ENCODE measurements around the gene LDAH. TPM values are rescaled to one million over a fixed set of nuclear protein-coding genes. Genes with fewer than 3 reads are reported as not detected.

Gene LDAH
- total RNA-seq, 1 donor, result 17.4 TPM

DNA sequence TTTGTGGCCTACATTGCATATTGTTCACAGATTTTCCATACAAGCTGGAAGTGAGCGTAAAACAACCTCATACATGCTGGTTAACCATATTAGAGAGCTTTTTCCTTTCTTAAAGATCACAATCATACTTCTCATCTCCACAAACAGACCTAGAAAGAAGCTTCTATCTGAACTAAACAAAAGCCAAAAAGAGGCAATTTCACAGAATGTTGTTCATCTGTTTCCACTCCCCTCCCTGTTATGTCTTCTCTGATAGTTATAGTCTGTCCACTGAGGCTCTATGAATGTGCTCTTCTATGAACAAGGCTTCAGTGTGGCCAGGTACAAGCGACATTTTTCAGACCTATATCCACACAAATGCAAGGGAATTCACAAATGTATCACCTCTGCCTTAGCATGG, 63.4 kb downstream of the LDAH start:
- Histone ChIP-seq H3K4me2 (ENCODE audit: insufficient read depth, low read length) (no peak overlapping the region), H2AFZ (ENCODE audit: low read length) (no peak overlapping the region), H3K27ac (ENCODE audit: low read depth, low read length) (no peak overlapping the region), H4K20me1 (ENCODE audit: insufficient read depth, low read length) (no peaks in the 10 kb centered on the region), H3K79me2 (ENCODE audit: insufficient read depth, low read length) (no peaks in the 10 kb centered on the region), H3K36me3 (ENCODE audit: insufficient read depth, low read length) (no peaks in the 10 kb centered on the region), H3K27me3 (ENCODE audit: insufficient read depth, low read length) (no peaks in the 10 kb centered on the region), H3K9me3 (ENCODE audit: low read depth, low read length) (no peaks in the 10 kb centered on the region), H3K4me1 (ENCODE audit: insufficient read depth, low read length) (no peaks in the 10 kb centered on the region), H3K4me3 (ENCODE audit: insufficient read depth, low read length) (no peak overlapping the region)
- TF ChIP-seq, protein P1, sequence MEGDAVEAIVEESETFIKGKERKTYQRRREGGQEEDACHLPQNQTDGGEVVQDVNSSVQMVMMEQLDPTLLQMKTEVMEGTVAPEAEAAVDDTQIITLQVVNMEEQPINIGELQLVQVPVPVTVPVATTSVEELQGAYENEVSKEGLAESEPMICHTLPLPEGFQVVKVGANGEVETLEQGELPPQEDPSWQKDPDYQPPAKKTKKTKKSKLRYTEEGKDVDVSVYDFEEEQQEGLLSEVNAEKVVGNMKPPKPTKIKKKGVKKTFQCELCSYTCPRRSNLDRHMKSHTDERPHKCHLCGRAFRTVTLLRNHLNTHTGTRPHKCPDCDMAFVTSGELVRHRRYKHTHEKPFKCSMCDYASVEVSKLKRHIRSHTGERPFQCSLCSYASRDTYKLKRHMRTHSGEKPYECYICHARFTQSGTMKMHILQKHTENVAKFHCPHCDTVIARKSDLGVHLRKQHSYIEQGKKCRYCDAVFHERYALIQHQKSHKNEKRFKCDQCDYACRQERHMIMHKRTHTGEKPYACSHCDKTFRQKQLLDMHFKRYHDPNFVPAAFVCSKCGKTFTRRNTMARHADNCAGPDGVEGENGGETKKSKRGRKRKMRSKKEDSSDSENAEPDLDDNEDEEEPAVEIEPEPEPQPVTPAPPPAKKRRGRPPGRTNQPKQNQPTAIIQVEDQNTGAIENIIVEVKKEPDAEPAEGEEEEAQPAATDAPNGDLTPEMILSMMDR (IDR thresholded peaks at IDR 0.05; ENCODE audit: extremely low read depth, low read depth, low read length), result no peak
- DNase-seq (ENCODE audit: insufficient read length, low spot score, missing footprints), result no peak

GRCh38 chr2:20758997-20759396, 63.9 kb downstream of the LDAH start:
- Histone ChIP-seq H3K9me3 (ENCODE audit: low read depth, low read length) (no peaks in the 10 kb centered on the region), H2AFZ (ENCODE audit: low read length) (no peak overlapping the region), H3K79me2 (ENCODE audit: insufficient read depth, low read length) (no peaks in the 10 kb centered on the region), H3K36me3 (ENCODE audit: insufficient read depth, low read length) (no peaks in the 10 kb centered on the region), H3K4me2 (ENCODE audit: insufficient read depth, low read length) (no peak overlapping the region), H3K27me3 (ENCODE audit: insufficient read depth, low read length) (no peaks in the 10 kb centered on the region), H3K4me1 (ENCODE audit: insufficient read depth, low read length) (no peaks in the 10 kb centered on the region), H3K27ac (ENCODE audit: low read depth, low read length) (no peak overlapping the region), H4K20me1 (ENCODE audit: insufficient read depth, low read length) (no peaks in the 10 kb centered on the region), H3K4me3 (ENCODE audit: insufficient read depth, low read length) (no peak overlapping the region)
- TF ChIP-seq, protein P1 (IDR thresholded peaks at IDR 0.05; ENCODE audit: extremely low read depth, low read depth, low read length), result no peak
- no peak for DNase-seq (ENCODE audit: insufficient read length, low spot score, missing footprints)

- Histone ChIP-seq H3K27me3 (ENCODE audit: insufficient read depth, low read length) (no peaks in the 10 kb centered on the region), H3K36me3 (ENCODE audit: insufficient read depth, low read length) (no peaks in the 10 kb centered on the region), H3K4me1 (ENCODE audit: insufficient read depth, low read length) (no peaks in the 10 kb centered on the region), H4K20me1 (ENCODE audit: insufficient read depth, low read length) (no peaks in the 10 kb centered on the region), H3K9me3 (ENCODE audit: low read depth, low read length) (no peaks in the 10 kb centered on the region), H3K4me2 (ENCODE audit: insufficient read depth, low read length) (no peak overlapping the region), H3K4me3 (ENCODE audit: insufficient read depth, low read length) (no peak overlapping the region), H3K79me2 (ENCODE audit: insufficient read depth, low read length) (no peaks in the 10 kb centered on the region), H2AFZ (ENCODE audit: low read length) (no peak overlapping the region), H3K27ac (ENCODE audit: low read depth, low read length) (no peak overlapping the region)
- TF ChIP-seq, protein P1 (IDR thresholded peaks at IDR 0.05; ENCODE audit: extremely low read depth, low read depth, low read length), result no peak
- DNase-seq (ENCODE audit: insufficient read length, low spot score, missing footprints), result no peak
Measured at GRCh38 chr2:20757405-20758090, 65.4 kb downstream of the LDAH start.

DNA sequence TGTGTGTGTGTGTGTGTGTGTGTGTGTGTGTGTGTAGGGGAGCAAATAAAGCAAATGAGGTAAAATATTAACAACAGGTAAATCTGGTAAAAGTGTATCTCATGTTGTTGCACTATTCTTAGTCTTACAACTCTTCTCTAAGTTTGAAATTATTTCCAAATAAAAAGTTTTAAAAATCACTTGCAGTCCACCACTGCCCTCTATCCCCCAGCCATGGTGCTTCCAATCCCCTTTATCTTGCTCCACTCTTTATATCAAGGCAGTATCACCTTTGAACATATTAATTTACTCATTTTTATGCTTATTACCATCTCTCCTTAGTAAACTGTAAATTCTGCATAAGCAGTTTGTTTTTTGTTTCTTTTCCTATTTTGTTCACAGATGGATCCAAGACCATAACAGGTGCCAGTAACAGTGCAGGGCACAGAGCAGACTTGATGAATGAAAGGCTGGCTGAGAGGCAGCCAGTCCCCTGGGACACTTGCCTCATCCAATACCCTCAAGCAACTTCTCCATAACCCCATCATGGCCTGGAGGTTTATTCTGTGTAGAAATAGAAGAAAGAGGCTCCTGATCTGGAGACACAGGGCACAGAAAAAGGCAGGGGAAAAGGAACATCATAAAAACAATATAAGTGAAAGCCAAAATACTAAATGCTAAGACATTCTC, 67.6 kb downstream of the LDAH start:
- H2AFZ ChIP-seq (ENCODE audit: low read length), result no peak overlapping the region

More for the DNA sequence above, 67.6 kb downstream of the LDAH start:
- Histone ChIP-seq H3K4me1 (ENCODE audit: insufficient read depth, low read length) (no peaks in the 10 kb centered on the region), H3K79me2 (ENCODE audit: insufficient read depth, low read length) (no peaks in the 10 kb centered on the region), H3K27ac (ENCODE audit: low read depth, low read length) (no peak overlapping the region), H3K27me3 (ENCODE audit: insufficient read depth, low read length) (no peaks in the 10 kb centered on the region), H3K4me2 (ENCODE audit: insufficient read depth, low read length) (no peak overlapping the region), H4K20me1 (ENCODE audit: insufficient read depth, low read length) (no peaks in the 10 kb centered on the region), H3K4me3 (ENCODE audit: insufficient read depth, low read length) (no peak overlapping the region), H3K36me3 (ENCODE audit: insufficient read depth, low read length) (no peaks in the 10 kb centered on the region), H3K9me3 (ENCODE audit: low read depth, low read length) (no peaks in the 10 kb centered on the region)
- TF ChIP-seq, protein P1 (IDR thresholded peaks at IDR 0.05; ENCODE audit: extremely low read depth, low read depth, low read length), result no peak
- no peak for DNase-seq (ENCODE audit: insufficient read length, low spot score, missing footprints)
